AG04450 (cell line): ENCODE data around the gene KLHL25. TPM values are rescaled to one million over a fixed set of nuclear protein-coding genes. Genes with fewer than 3 reads are reported as not detected.

ENCODE experiments used
- CTCF ChIA-PET: fragments of 300-600, 350-600 bp; formaldehyde crosslinking; extraction: SDS; loops from one replicate; lab custom pipeline; 2022; ENCODE audit warnings: antibody characterized with exemption, inconsistent platforms; lab: Charles Lee
- POLR2A ChIA-PET: fragments of 350-600 bp; formaldehyde crosslinking; extraction: SDS; loops from one replicate; lab custom pipeline; 2021; ENCODE audit warnings: antibody characterized with exemption, inconsistent platforms; lab: Yijun Ruan, JAX
- DNase-seq: peaks from one replicate; pipeline ENCODE4 v3.0.0-alpha.2; 2011; ENCODE audit warnings: low read depth, low spot score
- H3K27ac ChIP-seq: one replicate; pipeline ENCODE4 v1.5.1; 2012; ENCODE audit warnings: low read depth, low read length, control low read depth
- H3K27me3 ChIP-seq: one replicate; pipeline ENCODE4 v1.6.0; 2012; ENCODE audit warnings: low read length; ENCODE audit not compliant: control insufficient read depth, insufficient read depth
- H3K4me3 ChIP-seq: 2 replicates; pipeline ENCODE4 v1.5.1; 2011; ENCODE audit warnings: mild to moderate bottlenecking, low read depth, low read length, control low read depth
- H3K9me3 ChIP-seq: 2 replicates; pipeline ENCODE4 v1.5.1; 2012; ENCODE audit warnings: low read length; ENCODE audit not compliant: control insufficient read depth, insufficient read depth
- polyA plus RNA-seq: library from polyadenylated mRNA; depleted of rRNA; stranded (reverse); fragments of >200 nt; gene quantifications from 2 replicates; pipeline ENCODE4 v1.2.3, GENCODE V29; 2011
- TF ChIP-seq, protein P1 (sequence below): IDR thresholded peaks from 2 replicates; pipeline ENCODE4 v1.5.1; 2011; ENCODE audit warnings: low read depth, low read length, control low read depth, inconsistent platforms

The KLHL25 gene
- polyA plus RNA-seq, 1 experiment: 2.9 TPM

DNA sequence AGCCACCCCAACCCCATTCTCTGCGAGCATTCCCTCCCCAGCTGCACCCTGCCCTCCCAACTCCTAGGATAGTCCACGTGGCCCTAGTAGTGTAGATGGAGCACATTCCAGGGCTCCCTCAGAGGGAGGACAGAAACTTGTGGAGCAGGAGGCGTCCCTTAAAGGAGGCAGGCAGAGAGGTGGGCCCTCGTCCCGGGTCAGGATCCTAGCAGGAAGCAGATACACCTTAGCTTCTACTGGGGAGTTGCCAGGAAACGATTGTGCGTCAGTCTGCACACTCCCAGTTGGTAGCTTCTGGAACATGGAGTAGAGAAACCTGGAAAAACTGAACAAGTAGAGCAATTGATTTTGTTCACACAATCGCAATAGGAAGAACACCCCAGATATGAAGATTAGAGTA is 43.9 kb upstream of the KLHL25 start:
- Histone ChIP-seq H3K27ac (no peak overlapping the region), H3K9me3 (no peaks in the 10 kb centered on the region), H3K4me3 (no peak overlapping the region), H3K27me3 (peaks cover 6% of the 10 kb centered on the region)
- DNase-seq: no peak
- ChIA-PET CTCF (interaction anchor here (3.7 to 4.4 kb wide), 2 partner anchors 106 to 110 kb away, joined by 53 to 78 read pairs; no protein-coding TSS in a partner anchor), POLR2A (no interaction called here)
- TF ChIP-seq, protein P1, sequence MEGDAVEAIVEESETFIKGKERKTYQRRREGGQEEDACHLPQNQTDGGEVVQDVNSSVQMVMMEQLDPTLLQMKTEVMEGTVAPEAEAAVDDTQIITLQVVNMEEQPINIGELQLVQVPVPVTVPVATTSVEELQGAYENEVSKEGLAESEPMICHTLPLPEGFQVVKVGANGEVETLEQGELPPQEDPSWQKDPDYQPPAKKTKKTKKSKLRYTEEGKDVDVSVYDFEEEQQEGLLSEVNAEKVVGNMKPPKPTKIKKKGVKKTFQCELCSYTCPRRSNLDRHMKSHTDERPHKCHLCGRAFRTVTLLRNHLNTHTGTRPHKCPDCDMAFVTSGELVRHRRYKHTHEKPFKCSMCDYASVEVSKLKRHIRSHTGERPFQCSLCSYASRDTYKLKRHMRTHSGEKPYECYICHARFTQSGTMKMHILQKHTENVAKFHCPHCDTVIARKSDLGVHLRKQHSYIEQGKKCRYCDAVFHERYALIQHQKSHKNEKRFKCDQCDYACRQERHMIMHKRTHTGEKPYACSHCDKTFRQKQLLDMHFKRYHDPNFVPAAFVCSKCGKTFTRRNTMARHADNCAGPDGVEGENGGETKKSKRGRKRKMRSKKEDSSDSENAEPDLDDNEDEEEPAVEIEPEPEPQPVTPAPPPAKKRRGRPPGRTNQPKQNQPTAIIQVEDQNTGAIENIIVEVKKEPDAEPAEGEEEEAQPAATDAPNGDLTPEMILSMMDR: no peak

DNA sequence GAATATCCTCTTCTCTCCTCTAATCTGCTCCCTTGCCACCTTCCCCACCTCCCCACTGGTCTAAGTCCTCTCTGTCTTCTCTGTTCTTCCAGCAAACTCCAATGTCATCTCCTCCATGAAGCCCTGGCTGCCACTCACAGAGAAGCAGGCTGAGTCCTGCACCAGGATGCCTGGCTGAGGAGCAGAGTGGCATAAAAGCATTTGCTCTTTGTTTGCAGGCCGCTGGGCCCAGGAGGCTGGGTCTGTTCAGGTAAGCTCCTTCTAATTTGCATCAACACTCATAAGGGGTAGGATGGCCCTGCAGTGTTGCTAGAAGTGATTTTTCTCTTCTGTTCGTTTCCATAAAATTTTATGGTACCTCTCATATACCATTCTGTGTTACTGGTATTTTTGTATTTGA is 43.2 kb upstream of the KLHL25 start:
- Histone ChIP-seq H3K27me3 (peaks cover 5% of the 10 kb centered on the region), H3K4me3 (no peak overlapping the region), H3K27ac (no peak overlapping the region), H3K9me3 (no peaks in the 10 kb centered on the region)
- CTCF ChIA-PET: no interaction called here
- TF ChIP-seq, protein P1: no peak
- POLR2A ChIA-PET: no interaction called here
- no peak for DNase-seq

DNA sequence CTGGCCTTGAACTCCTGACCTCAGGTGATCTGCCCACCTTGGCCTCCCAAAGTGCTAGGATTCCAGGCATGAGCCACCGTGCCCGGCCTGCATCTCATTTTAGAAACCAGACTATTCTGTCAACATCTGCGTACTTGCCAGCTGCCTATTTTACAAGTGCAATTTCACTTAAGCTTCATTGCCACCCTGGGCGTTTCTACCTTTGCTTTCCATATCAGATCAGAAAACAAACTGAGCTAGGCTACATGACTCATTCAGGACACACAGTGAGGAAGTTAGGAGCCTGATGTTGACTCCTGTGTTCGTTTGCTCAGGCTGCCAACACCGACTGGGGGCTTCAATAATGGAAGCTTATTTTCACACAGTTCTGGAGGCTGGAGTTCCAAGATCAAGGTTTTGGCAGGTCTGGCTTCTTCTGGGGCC is 42.3 kb upstream of the KLHL25 start:
- no peak for DNase-seq
- Histone ChIP-seq H3K4me3 (no peak overlapping the region), H3K9me3 (no peaks in the 10 kb centered on the region), H3K27me3 (peaks cover 5% of the 10 kb centered on the region), H3K27ac (no peak overlapping the region)
- POLR2A ChIA-PET: no interaction called here
- TF ChIP-seq, protein P1: no peak
- CTCF ChIA-PET: interaction anchor here (1.0 kb wide), 1 partner anchor 107 kb away, joined by 4 read pairs; no protein-coding TSS in a partner anchor

DNA sequence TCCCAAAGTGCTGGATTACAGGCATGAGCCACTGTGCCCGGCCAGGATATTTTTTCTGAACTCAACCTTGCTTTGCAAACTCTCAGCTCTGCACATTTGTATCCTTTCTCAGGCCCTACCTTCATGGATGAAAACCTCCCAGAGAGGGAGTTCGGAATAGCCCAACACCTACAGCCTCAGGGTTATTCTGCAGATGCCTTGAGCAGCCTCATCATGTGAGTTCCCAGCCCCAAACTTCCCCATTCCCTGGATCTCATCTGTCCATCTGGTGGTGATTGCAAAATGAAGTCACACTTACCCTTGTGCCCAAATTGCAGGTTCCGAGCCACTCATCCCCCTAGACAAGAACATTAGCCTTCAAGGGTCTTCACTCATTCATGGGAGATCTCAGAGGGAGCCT is 39.9 kb upstream of the KLHL25 start:
- DNase-seq: no peak
- POLR2A ChIA-PET: no interaction called here
- peaks cover 6% of the 10 kb centered on the region for H3K27me3 ChIP-seq
- H3K9me3 ChIP-seq: no peaks in the 10 kb centered on the region
- TF ChIP-seq, protein P1: no peak
- no peak overlapping the region for H3K4me3 ChIP-seq
- CTCF ChIA-PET: interaction anchor here (0.6 to 5.2 kb wide), 5 partner anchors 34 to 106 kb away, joined by 3 to 37 read pairs (median 7); partner anchors contain the start of gene KLHL25
- no peak overlapping the region for H3K27ac ChIP-seq

DNA sequence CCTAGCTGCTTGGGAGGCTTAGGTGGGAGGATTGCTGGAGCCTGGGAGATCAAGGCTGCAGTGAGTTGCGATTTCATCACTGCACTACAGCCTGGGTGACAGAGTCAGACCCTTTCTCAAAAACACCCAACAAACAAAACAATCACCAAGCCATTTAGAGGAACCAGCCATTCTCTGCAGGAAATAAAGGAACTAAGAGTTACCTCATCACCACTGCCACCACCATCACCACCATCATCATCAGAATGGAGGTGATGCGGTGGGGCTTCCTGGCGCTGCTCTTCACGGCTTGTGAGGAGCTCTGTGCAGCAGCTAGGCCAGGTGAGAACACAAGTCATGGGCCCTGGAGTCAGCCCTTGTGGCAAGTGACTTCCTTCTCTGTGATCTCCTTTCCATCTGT is 37.7 kb upstream of the KLHL25 start:
- TF ChIP-seq, protein P1: no peak
- Histone ChIP-seq H3K27me3 (peaks cover 6% of the 10 kb centered on the region), H3K9me3 (no peaks in the 10 kb centered on the region), H3K27ac (no peak overlapping the region), H3K4me3 (no peak overlapping the region)
- POLR2A ChIA-PET: no interaction called here
- CTCF ChIA-PET: interaction anchor here (1.0 to 5.2 kb wide), 5 partner anchors 10 to 103 kb away, joined by 5 to 73 read pairs (median 5); no protein-coding TSS in a partner anchor
- no peak for DNase-seq
